Measurements from ENCODE around the gene GABBR2.

The GABBR2 gene

DNA sequence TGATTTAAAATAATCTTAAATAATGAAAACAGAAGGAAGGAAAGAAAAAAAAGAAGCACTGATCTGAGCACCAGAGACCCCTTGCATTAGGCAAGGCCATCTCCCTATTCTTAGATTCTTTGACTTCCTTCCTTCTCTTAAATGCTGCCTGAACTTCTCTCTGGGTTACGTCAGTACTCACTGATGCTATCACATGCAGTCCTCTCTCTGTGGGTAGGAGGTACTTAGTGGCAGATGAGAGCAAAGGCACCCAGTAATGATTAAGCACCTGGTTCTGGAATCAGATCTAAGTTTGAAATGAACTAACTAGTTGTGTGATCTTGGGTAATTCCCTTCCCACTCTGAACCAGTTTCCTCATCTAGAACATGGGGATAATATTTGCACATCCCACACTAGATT is 343.0 kb downstream of the GABBR2 start:
- TF ChIP-seq, protein P1, sequence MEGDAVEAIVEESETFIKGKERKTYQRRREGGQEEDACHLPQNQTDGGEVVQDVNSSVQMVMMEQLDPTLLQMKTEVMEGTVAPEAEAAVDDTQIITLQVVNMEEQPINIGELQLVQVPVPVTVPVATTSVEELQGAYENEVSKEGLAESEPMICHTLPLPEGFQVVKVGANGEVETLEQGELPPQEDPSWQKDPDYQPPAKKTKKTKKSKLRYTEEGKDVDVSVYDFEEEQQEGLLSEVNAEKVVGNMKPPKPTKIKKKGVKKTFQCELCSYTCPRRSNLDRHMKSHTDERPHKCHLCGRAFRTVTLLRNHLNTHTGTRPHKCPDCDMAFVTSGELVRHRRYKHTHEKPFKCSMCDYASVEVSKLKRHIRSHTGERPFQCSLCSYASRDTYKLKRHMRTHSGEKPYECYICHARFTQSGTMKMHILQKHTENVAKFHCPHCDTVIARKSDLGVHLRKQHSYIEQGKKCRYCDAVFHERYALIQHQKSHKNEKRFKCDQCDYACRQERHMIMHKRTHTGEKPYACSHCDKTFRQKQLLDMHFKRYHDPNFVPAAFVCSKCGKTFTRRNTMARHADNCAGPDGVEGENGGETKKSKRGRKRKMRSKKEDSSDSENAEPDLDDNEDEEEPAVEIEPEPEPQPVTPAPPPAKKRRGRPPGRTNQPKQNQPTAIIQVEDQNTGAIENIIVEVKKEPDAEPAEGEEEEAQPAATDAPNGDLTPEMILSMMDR (IDR thresholded peaks at IDR 0.05; ENCODE audit: low read depth, low read length), result no peak
- no peak overlapping the region for H3K4me3 ChIP-seq (ENCODE audit: low read depth, low read length)

DNA sequence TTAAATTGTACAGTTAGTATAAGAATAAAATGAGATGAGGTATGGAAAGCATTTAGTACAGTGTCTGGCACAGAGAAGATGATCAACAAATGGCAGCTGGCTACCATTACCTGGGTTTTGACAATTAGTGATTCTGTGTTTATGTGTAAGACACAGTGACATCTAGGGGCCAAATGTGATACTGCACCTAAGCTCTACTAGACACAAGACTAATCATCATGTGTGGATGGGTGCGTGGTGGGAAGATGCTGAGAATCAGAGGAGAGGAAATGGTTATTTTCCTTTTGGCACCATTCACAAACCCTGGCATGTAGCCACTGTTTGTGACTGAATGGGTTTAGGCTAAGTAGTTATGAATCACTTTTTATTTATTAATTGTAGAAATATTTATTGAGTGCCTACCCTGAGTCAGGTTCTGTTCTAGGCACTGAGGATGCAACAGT is 343.5 kb downstream of the GABBR2 start:
- TF ChIP-seq, protein P1 (IDR thresholded peaks at IDR 0.05; ENCODE audit: low read depth, low read length), result peak; percentile 42
- no peak overlapping the region for H3K4me3 ChIP-seq (ENCODE audit: low read depth, low read length)

DNA sequence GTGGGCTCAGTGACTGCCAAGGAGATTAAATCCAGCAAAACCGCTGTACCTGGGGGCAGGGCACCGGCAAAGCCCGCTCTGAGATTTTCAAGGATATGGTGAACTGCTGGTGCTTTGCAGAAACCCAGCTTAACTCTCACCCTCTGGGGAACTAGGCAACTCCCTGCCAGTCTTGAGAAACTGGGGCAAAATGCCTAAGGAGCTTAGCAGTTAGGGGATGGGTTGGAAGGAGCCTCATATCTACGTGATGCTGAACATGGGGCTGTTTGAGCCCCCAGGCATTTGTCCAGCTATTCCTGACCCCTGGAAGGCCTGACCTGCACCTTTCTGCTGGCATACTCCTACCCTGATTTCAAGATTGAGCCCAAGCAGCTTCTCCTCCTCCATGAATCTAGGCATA is 344.6 kb downstream of the GABBR2 start:
- H3K4me3 ChIP-seq (ENCODE audit: low read depth, low read length), result no peak overlapping the region
- TF ChIP-seq, protein P1 (IDR thresholded peaks at IDR 0.05; ENCODE audit: low read depth, low read length), result no peak

DNA sequence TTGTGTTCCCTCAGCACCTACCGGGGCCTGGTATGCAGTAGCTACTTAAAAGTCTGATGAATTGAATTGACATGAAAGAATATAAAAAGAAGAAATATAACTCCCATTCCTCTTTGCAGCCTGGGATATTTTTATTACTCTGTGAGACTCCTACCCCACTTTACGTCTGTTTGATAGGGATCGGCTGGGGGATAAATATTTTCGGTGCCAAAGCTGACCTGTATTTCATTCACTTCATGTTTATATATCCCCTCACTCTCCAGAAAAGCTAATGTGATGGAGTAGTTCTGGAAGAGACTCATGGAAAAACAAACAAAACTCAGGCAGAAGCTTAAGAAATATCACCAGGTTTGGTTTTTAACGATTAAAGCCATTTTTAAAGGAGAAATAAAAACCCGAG is 345.1 kb downstream of the GABBR2 start:
- no peak overlapping the region for H3K4me3 ChIP-seq (ENCODE audit: low read depth, low read length)
- TF ChIP-seq, protein P1 (IDR thresholded peaks at IDR 0.05; ENCODE audit: low read depth, low read length), result no peak

DNA sequence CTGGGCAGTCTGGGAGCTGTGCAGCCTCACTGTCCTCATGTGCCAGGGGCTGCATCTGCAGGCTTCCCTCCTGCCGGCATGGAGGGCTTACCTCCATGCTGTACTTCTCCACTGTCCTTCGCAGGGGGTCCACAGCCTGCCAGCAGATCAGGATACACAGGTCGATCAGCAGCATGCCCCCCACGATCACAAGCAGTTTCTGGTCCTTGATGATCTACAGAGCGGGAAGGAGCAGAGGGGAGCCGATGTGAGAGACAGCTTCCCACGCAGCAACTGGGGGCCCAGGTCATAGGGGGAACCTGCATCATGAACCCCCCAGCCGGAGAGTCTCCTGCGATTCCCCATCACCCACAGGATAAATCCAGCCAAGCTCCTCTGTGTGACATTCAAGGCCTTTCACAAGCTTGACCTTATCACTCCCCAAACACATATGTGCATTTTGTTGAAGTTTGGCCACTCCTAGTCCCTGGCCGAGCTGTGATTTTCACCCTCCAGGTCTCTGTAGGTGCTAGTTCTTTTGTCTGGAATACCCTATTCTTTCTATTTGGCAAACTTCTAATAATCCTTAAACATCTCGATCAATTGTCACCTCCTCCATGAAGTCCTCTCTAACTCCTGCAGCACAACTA is 346.0 kb downstream of the GABBR2 start:
- TF ChIP-seq, protein P1 (IDR thresholded peaks at IDR 0.05; ENCODE audit: low read depth, low read length), result no peak

DNA sequence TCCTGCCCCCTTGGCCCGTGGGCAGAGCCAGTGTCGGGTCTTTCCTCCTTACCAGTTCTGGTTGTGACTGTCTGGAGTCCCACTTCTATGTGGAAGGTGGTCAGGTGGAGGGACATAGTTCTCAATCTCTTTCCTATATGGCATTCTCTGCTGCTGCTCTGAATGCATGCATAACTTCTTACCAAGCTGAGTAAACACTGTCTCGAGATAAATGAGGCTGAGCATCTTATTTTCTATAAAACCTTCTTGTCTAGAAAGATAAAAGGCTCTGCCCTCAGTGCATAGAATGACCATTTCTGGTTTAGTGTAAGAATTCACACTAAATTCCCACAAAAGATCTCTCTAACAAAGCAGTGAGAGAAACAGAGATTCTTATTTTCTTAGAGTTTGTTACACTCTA is 347.1 kb downstream of the GABBR2 start:
- no peak overlapping the region for H3K4me3 ChIP-seq (ENCODE audit: low read depth, low read length)
- TF ChIP-seq, protein P1 (IDR thresholded peaks at IDR 0.05; ENCODE audit: low read depth, low read length), result no peak

More for the DNA sequence above, 346.0 kb downstream of the GABBR2 start:
- H3K4me3 ChIP-seq (ENCODE audit: low read depth, low read length), result no peak overlapping the region

DNA sequence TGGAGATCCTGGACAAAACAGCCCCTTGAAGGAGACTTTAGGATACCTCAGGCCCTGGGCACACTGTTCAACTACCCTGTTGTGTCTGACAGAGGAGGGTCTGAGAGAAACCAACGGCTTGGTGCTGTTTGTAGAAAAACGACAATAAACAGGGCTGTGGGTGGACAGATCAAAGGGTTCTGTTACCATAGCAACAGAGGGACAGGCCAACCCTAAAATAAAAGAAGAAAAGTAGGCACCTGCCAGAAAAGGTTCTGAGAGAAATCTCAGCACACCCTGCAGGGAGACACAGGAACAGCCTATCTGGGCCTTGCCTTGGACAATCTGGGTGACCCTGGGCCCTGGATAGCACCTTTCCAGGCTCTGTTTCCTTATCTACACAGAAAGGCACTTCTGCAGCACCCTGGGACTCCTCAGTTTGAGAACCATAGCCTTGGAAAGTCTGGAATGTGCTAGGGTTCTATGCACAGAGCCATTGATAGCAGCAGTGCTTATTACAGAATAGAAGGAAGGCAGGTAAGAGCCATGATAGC is 348.5 kb downstream of the GABBR2 start:
- TF ChIP-seq, protein P1 (IDR thresholded peaks at IDR 0.05; ENCODE audit: low read depth, low read length), result no peak
- no peak overlapping the region for H3K4me3 ChIP-seq (ENCODE audit: low read depth, low read length)
